MM.1S (cell line): Measurements from ENCODE around the gene R3HDM2.

Source experiments
- DNase-seq: peaks from one replicate; pipeline ENCODE4 v3.0.0-alpha.2; 2015
- H2AFZ ChIP-seq: fragments of 300-600 bp; sonication (generic); 2 replicates; pipeline ENCODE4 v1.6.0; 2016; ENCODE audit warnings: antibody characterized with exemption, low read length
- H3F3A ChIP-seq: fragments of 300-600 bp; sonication (generic); 2 replicates; pipeline ENCODE4 v1.6.1; 2016; ENCODE audit warnings: mild to moderate bottlenecking, antibody characterized with exemption, low read length, moderate library complexity, mixed read lengths; ENCODE audit not compliant: insufficient read depth
- H3K27ac ChIP-seq: fragments of 300-600 bp; sonication (generic); 2 replicates; pipeline ENCODE4 v1.5.1; 2016; ENCODE audit warnings: mild to moderate bottlenecking, low read length
- H3K27me3 ChIP-seq: fragments of 300-600 bp; sonication (generic); replicated peaks from 2 replicates; pipeline ENCODE4 v1.6.0; 2016; ENCODE audit warnings: low read length; ENCODE audit not compliant: insufficient read depth
- H3K36me3 ChIP-seq: fragments of 300-600 bp; sonication (generic); replicated peaks from 2 replicates; pipeline ENCODE4 v1.6.1; 2016; ENCODE audit warnings: mild to moderate bottlenecking, low read length, mixed read lengths; ENCODE audit not compliant: insufficient read depth
- H3K4me1 ChIP-seq: fragments of 300-600 bp; sonication (generic); 2 replicates; pipeline ENCODE4 v1.6.1; 2016; ENCODE audit warnings: low read length, mixed read lengths
- H3K4me2 ChIP-seq: fragments of 300-600 bp; sonication (generic); 2 replicates; pipeline ENCODE4 v1.6.0; 2016; ENCODE audit warnings: low read depth, low read length
- H3K4me3 ChIP-seq: fragments of 300-600 bp; sonication (generic); 2 replicates; pipeline ENCODE4 v1.5.1; 2016; ENCODE audit warnings: low read length, mixed read lengths
- H3K79me2 ChIP-seq: fragments of 300-600 bp; sonication (generic); 2 replicates; pipeline ENCODE4 v1.6.1; 2016; ENCODE audit warnings: mixed run types, low read length, mixed read lengths
- H3K9ac ChIP-seq: fragments of 300-600 bp; sonication (generic); 2 replicates; pipeline ENCODE4 v1.6.1; 2016; ENCODE audit warnings: low read length, mixed read lengths
- H3K9me2 ChIP-seq: fragments of 300-600 bp; sonication (generic); replicated peaks from 2 replicates; pipeline ENCODE4 v1.6.1; 2016; ENCODE audit warnings: mild to moderate bottlenecking, low read length, mixed read lengths; ENCODE audit not compliant: insufficient read depth
- H3K9me3 ChIP-seq: fragments of 300-600 bp; sonication (generic); replicated peaks from 2 replicates; pipeline ENCODE4 v1.6.1; 2016; ENCODE audit warnings: mild to moderate bottlenecking, low read length, mixed read lengths; ENCODE audit not compliant: insufficient read depth
- H4K20me1 ChIP-seq: fragments of 300-600 bp; sonication (generic); 2 replicates; pipeline ENCODE4 v1.6.1; 2016; ENCODE audit warnings: mild to moderate bottlenecking, low read length, moderate library complexity, mixed read lengths; ENCODE audit not compliant: insufficient read depth
- CTCF ChIP-seq: fragments of 300-600 bp; sonication (generic); IDR thresholded peaks from 2 replicates; pipeline ENCODE4 v1.5.1; 2016; ENCODE audit warnings: antibody characterized with exemption, low read length, mixed read lengths
- EZH2 ChIP-seq: fragments of 300-600 bp; sonication (generic); optimal IDR thresholded peaks from 2 replicates; pipeline ENCODE3; 2017; ENCODE audit warnings: low read depth, mild to moderate bottlenecking, antibody characterized with exemption, low read length, mixed read lengths
- EZH2phosphoT487 ChIP-seq: fragments of 300-600 bp; sonication (generic); IDR thresholded peaks from 2 replicates; pipeline ENCODE4 v1.6.1; 2018; ENCODE audit warnings: antibody characterized with exemption, low read length

The R3HDM2 gene

GRCh38 chr12:57476162-57476992, 45.5 kb upstream of the R3HDM2 start:
- Histone ChIP-seq H3F3A (no peaks in the 10 kb centered on the region), H3K4me1 (peaks cover 8% of the 10 kb centered on the region; the same call in 1 of the 2 replicates), H4K20me1 (no peaks in the 10 kb centered on the region), H3K27ac (no peak overlapping the region), H3K9ac (no peak overlapping the region), H3K79me2 (no peaks in the 10 kb centered on the region), H3K9me3 (no peaks in the 10 kb centered on the region), H3K4me2 (no peak overlapping the region), H3K36me3 (no peaks in the 10 kb centered on the region), H2AFZ (no peak overlapping the region), H3K4me3 (no peak overlapping the region), H3K9me2 (no peaks in the 10 kb centered on the region), H3K27me3 (no peaks in the 10 kb centered on the region)
- TF ChIP-seq CTCF = no peak
- no peak for TF ChIP-seq EZH2phosphoT487
- no peak for TF ChIP-seq EZH2
- DNase-seq = no peak

GRCh38 chr12:57475271-57476161, 44.7 kb upstream of the R3HDM2 start:
- H2AFZ ChIP-seq = no peak overlapping the region
- H3K9me2 ChIP-seq = no peaks in the 10 kb centered on the region
- no peak overlapping the region for H3K27ac ChIP-seq
- DNase-seq = no peak
- no peak overlapping the region for H3K9ac ChIP-seq
- no peaks in the 10 kb centered on the region for H3K27me3 ChIP-seq
- peaks cover 8% of the 10 kb centered on the region; the same call in 1 of the 2 replicates for H3K4me1 ChIP-seq
- H3K9me3 ChIP-seq = no peaks in the 10 kb centered on the region
- H3K4me3 ChIP-seq = no peak overlapping the region
- H3K36me3 ChIP-seq = no peaks in the 10 kb centered on the region
- H4K20me1 ChIP-seq = no peaks in the 10 kb centered on the region
- H3K79me2 ChIP-seq = no peaks in the 10 kb centered on the region
- no peak overlapping the region for H3K4me2 ChIP-seq
- no peaks in the 10 kb centered on the region for H3F3A ChIP-seq
- no peak for TF ChIP-seq EZH2phosphoT487

GRCh38 chr12:57474862-57475261, 44.0 kb upstream of the R3HDM2 start:
- H3K27me3 ChIP-seq = no peaks in the 10 kb centered on the region
- H3F3A ChIP-seq = no peaks in the 10 kb centered on the region

More at GRCh38 chr12:57474862-57475261, 44.0 kb upstream of the R3HDM2 start:
- Histone ChIP-seq H3K9me2 (no peaks in the 10 kb centered on the region), H2AFZ (no peak overlapping the region), H3K4me3 (no peak overlapping the region), H3K36me3 (no peaks in the 10 kb centered on the region), H3K4me2 (no peak overlapping the region), H3K79me2 (no peaks in the 10 kb centered on the region), H3K9ac (no peak overlapping the region), H3K9me3 (no peaks in the 10 kb centered on the region), H3K27ac (no peak overlapping the region), H3K4me1 (peaks cover 8% of the 10 kb centered on the region; the same call in 1 of the 2 replicates), H4K20me1 (no peaks in the 10 kb centered on the region)
- DNase-seq = no peak
- no peak for TF ChIP-seq EZH2phosphoT487
- no peak for TF ChIP-seq EZH2
- TF ChIP-seq CTCF = no peak
